Endothelial cell of umbilical vein (primary cell): Measurements from ENCODE around the gene DOCK7. TPM values are rescaled to one million over a fixed set of nuclear protein-coding genes. Genes with fewer than 3 reads are reported as not detected.

Experiments
- BruUV-seq: library from RNA; stranded (reverse); fragments of 400-500 nt; replicated peaks from 2 replicates; lab custom pipeline; 2021; lab: Mats Ljungman, UMichigan
- CTCF ChIA-PET: fragments of 300-600, 350-600 bp; sonication (Branson Sonifier 250); formaldehyde crosslinking; loops from one replicate; lab custom pipeline; 2021; ENCODE audit warnings: antibody characterized with exemption, inconsistent platforms; lab: Charles Lee
- POLR2A ChIA-PET: fragments of 300-600, 350-600 bp; sonication (Branson Sonifier 250); formaldehyde crosslinking; loops from one replicate; lab custom pipeline; 2021; ENCODE audit warnings: antibody characterized with exemption, inconsistent platforms; lab: Charles Lee
- DNase-seq: peaks from one replicate; pipeline ENCODE4 v3.0.0-alpha.2; 2011; ENCODE audit warnings: low read depth, low spot score
- FAIRE-seq: peaks from 2 replicates; lab custom pipeline; 2011; peaks lifted over from hg19 to GRCh38; lab: Jason Lieb, UNC
- H2AFZ ChIP-seq: 2 replicates; pipeline ENCODE4 v1.6.0; 2012; ENCODE audit warnings: low read depth, low read length, control low read depth, inconsistent platforms
- H3K27ac ChIP-seq: 2 replicates; pipeline ENCODE4 v1.5.1; 2011; ENCODE audit warnings: low read depth, mild to moderate bottlenecking, control low read depth, low read length, moderate library complexity; ENCODE audit not compliant: insufficient read depth
- H3K27me3 ChIP-seq, 2 experiments: 2 replicates each; pipeline versions ENCODE4 v1.6.0 to v1.6.1; 2011; ENCODE audit warnings: low read length in 2 of 2, mixed read lengths in 1 of 2; ENCODE audit not compliant: control insufficient read depth in 2 of 2, insufficient read depth in 2 of 2
- H3K36me3 ChIP-seq, 2 experiments: 2 replicates in 1 of 2; 3 replicates in 1 of 2; pipeline ENCODE4 v1.5.1; 2011; ENCODE audit warnings: low read length in 2 of 2, mild to moderate bottlenecking in 1 of 2, moderate library complexity in 1 of 2; ENCODE audit not compliant: control insufficient read depth in 2 of 2, insufficient read depth in 2 of 2; ENCODE audit errors: extremely low read depth in 1 of 2
- H3K4me1 ChIP-seq: 3 replicates; pipeline ENCODE4 v1.5.1; 2011; ENCODE audit warnings: mild to moderate bottlenecking, low read length; ENCODE audit not compliant: control insufficient read depth, insufficient read depth; ENCODE audit errors: extremely low read depth
- H3K4me2 ChIP-seq: 2 replicates; pipeline ENCODE4 v1.6.1; 2011; ENCODE audit warnings: low read length, control low read depth, mixed read lengths; ENCODE audit not compliant: insufficient read depth
- H3K4me3 ChIP-seq, 3 experiments: fragments of 200-600 bp in 1 of 3; sonication (generic), shearing (Covaris generic) in 1 of 3; replicated peaks in 1 of 3; 2 replicates each; pipeline ENCODE4 v1.5.1; 2011 to 2016; ENCODE audit warnings: control low read depth in 3 of 3, low read length in 3 of 3, mild to moderate bottlenecking in 2 of 3, inconsistent platforms in 1 of 3, low read depth in 1 of 3, moderate library complexity in 1 of 3; ENCODE audit not compliant: insufficient read depth in 1 of 3
- H3K79me2 ChIP-seq: 2 replicates; pipeline ENCODE4 v1.6.0; 2012; ENCODE audit warnings: low read length, inconsistent platforms; ENCODE audit not compliant: control insufficient read depth, insufficient read depth
- H3K9ac ChIP-seq: replicated peaks from 2 replicates; pipeline ENCODE3; 2011; ENCODE audit warnings: low read length, control low read depth; ENCODE audit not compliant: insufficient read depth; ENCODE audit errors: extremely low read depth
- H3K9me1 ChIP-seq: replicated peaks from 3 replicates; pipeline ENCODE4 v1.6.0; 2011; ENCODE audit warnings: mild to moderate bottlenecking, low read length; ENCODE audit not compliant: control insufficient read depth, insufficient read depth; ENCODE audit errors: extremely low read depth
- H3K9me3 ChIP-seq: replicated peaks from 2 replicates; pipeline ENCODE4 v1.5.1; 2012; ENCODE audit warnings: low read length, inconsistent platforms; ENCODE audit not compliant: control insufficient read depth, insufficient read depth
- H4K20me1 ChIP-seq: replicated peaks from 2 replicates; pipeline ENCODE3; 2011; ENCODE audit warnings: mild to moderate bottlenecking, low read length; ENCODE audit not compliant: control insufficient read depth, insufficient read depth; ENCODE audit errors: extremely low read depth
- EZH2 ChIP-seq: IDR thresholded peaks from 2 replicates; pipeline ENCODE4 v1.6.1; 2012; ENCODE audit warnings: borderline replicate concordance, low read depth, mild to moderate bottlenecking, moderate library complexity, low read length, inconsistent platforms; ENCODE audit not compliant: severe bottlenecking
- FOS ChIP-seq: IDR thresholded peaks from 2 replicates; pipeline ENCODE4 v1.6.1; 2011; ENCODE audit warnings: mild to moderate bottlenecking, low read length, moderate library complexity, borderline replicate concordance; ENCODE audit not compliant: insufficient read depth
- GATA2 ChIP-seq: IDR thresholded peaks from 2 replicates; pipeline ENCODE4 v1.7.0; 2011; ENCODE audit warnings: low read depth, mild to moderate bottlenecking, moderate library complexity, mixed read lengths, low read length; ENCODE audit not compliant: insufficient read length, insufficient read depth
- JUN ChIP-seq: IDR thresholded peaks from 2 replicates; pipeline ENCODE4 v1.6.1; 2011; ENCODE audit warnings: borderline replicate concordance, low read depth; ENCODE audit not compliant: insufficient read length, insufficient read depth
- MAX ChIP-seq: IDR thresholded peaks from 2 replicates; pipeline ENCODE4 v1.6.1; 2011; ENCODE audit not compliant: insufficient read depth, insufficient read length
- MYC ChIP-seq: IDR thresholded peaks from one replicate; pipeline ENCODE4 v1.6.1; 2011; ENCODE audit warnings: mild to moderate bottlenecking, low read depth, low read length
- POLR2A ChIP-seq: IDR thresholded peaks from 2 replicates; pipeline ENCODE4 v1.6.1; 2012; ENCODE audit warnings: low read depth, mild to moderate bottlenecking, control low read depth, low read length
- POLR2AphosphoS5 ChIP-seq: IDR thresholded peaks from 2 replicates; pipeline ENCODE4 v1.6.1; 2012; ENCODE audit warnings: low read depth, mild to moderate bottlenecking, control low read depth, low read length, moderate library complexity; ENCODE audit not compliant: insufficient read depth
- dilution Hi-C: fragments of 300-500 bp; cut with MboI; formaldehyde crosslinking; loops from one replicate; pipeline ENCODE4 v1.15.0; 2019; ENCODE audit warnings: low sequenced_read_pairs; ENCODE audit not compliant: extremely low pct_ligation_motif_present
- intact Hi-C: fragments of 100-400 bp; cut with micrococcal nuclease; formaldehyde crosslinking; loops from one replicate; pipeline ENCODE4 v1.10.0; 2022
- polyA plus RNA-seq, 4 experiments: library from polyadenylated mRNA; depleted of rRNA in 3 of 4; stranded (reverse) in 3 of 4; unstranded in 1 of 4; fragments of >200 nt; gene quantifications; 2 replicates each; pipeline versions ENCODE4 v1.2.1 to v1.2.3, GENCODE V29; 2011 to 2012; ENCODE audit warnings: missing spikeins in 1 of 4
- total RNA-seq: library from RNA; stranded (reverse); gene quantifications from 2 replicates; pipeline ENCODE4 v1.2.3, GENCODE V29; 2021
- TF ChIP-seq, protein P1 (sequence below), 2 donors: IDR thresholded peaks; 1 replicate in 1 of 2; 2 replicates in 1 of 2; pipeline ENCODE4 v1.5.1; 2011; ENCODE audit warnings: low read length in 2 of 2, mild to moderate bottlenecking in 2 of 2, moderate library complexity in 2 of 2, control low read depth in 1 of 2, inconsistent platforms in 1 of 2, low read depth in 1 of 2; ENCODE audit not compliant: insufficient read depth in 1 of 2; ENCODE audit errors: extremely low read depth in 1 of 2

DOCK7 gene
- total and polyA plus RNA-seq, 2 donors (not counting 3 experiments of a cell fraction or from before 2014, with no cell fraction given): 9.4 to 31.9 TPM

DNA sequence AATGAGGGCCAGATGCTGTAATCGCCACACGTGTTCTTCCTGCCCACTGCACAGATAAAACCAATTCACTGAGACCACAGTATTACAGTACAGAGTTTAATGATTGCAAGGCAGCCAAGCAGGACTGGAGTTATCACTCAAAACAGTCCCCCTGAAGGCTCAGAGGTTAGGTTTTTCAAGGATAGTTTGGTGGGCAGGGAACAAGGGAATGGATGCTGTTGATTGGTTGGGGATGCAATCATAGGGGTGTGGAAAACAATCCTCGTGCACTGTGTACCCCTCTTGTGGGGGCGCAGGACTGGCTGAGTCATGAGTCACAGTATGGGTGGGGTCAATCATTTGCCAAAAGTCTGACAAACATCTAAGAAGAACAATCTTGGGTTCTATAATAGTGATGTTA lies 263.8 kb downstream of the DOCK7 start:
- no peak overlapping the region for H2AFZ ChIP-seq
- no peaks in the 10 kb centered on the region for H3K9me1 ChIP-seq
- no peak overlapping the region for H3K9ac ChIP-seq
- H3K4me3 ChIP-seq: no peak overlapping the region
- POLR2A ChIA-PET: no interaction called here
- H3K4me2 ChIP-seq: no peak overlapping the region
- CTCF ChIA-PET: interaction anchor here (1.3 kb wide), 1 partner anchor 322 kb away, joined by 4 read pairs; no protein-coding TSS in a partner anchor
- TF ChIP-seq MYC (no peak), MAX (no peak), EZH2 (no peak), JUN (no peak), GATA2 (no peak), POLR2A (no peak), POLR2AphosphoS5 (no peak), FOS (no peak)
- TF ChIP-seq, protein P1, sequence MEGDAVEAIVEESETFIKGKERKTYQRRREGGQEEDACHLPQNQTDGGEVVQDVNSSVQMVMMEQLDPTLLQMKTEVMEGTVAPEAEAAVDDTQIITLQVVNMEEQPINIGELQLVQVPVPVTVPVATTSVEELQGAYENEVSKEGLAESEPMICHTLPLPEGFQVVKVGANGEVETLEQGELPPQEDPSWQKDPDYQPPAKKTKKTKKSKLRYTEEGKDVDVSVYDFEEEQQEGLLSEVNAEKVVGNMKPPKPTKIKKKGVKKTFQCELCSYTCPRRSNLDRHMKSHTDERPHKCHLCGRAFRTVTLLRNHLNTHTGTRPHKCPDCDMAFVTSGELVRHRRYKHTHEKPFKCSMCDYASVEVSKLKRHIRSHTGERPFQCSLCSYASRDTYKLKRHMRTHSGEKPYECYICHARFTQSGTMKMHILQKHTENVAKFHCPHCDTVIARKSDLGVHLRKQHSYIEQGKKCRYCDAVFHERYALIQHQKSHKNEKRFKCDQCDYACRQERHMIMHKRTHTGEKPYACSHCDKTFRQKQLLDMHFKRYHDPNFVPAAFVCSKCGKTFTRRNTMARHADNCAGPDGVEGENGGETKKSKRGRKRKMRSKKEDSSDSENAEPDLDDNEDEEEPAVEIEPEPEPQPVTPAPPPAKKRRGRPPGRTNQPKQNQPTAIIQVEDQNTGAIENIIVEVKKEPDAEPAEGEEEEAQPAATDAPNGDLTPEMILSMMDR (IDR thresholded peaks at IDR 0.05; ENCODE audit: extremely low read depth in 1 of 2, insufficient read depth in 1 of 2, low read depth in 1 of 2, low read length in 2 of 2): no peak
- H3K79me2 ChIP-seq: no peaks in the 10 kb centered on the region
- FAIRE-seq: no peak
- no peaks in the 10 kb centered on the region for H4K20me1 ChIP-seq
- no peak for DNase-seq
- H3K27me3 ChIP-seq: peaks cover 0 to 3% of the 10 kb centered on the region in 2 experiments
- H3K9me3 ChIP-seq: no peaks in the 10 kb centered on the region
- BruUV-seq: no TSS peak
- intact Hi-C loops (no loop called here), dilution Hi-C loops (no loop called here)
- H3K36me3 ChIP-seq: no peaks in the 10 kb centered on the region
- H3K27ac ChIP-seq: no peak overlapping the region
- H3K4me1 ChIP-seq: peaks cover 2% of the 10 kb centered on the region
